HG02885 (cell line): ENCODE data around the gene ZNF836.
"Not testable (repeated sequence)": the region's sequence is repeated elsewhere in the genome, so short reads cannot be mapped to it uniquely, and the experiment has no call there.

Source experiments
- ATAC-seq: cut with Tn5 transposase; IDR thresholded peaks from one replicate; pipeline ENCODE4 v1.9.1; 2021; ENCODE audit warnings: mild to moderate bottlenecking; ENCODE audit not compliant: unreplicated experiment, poor library complexity

Gene ZNF836

DNA sequence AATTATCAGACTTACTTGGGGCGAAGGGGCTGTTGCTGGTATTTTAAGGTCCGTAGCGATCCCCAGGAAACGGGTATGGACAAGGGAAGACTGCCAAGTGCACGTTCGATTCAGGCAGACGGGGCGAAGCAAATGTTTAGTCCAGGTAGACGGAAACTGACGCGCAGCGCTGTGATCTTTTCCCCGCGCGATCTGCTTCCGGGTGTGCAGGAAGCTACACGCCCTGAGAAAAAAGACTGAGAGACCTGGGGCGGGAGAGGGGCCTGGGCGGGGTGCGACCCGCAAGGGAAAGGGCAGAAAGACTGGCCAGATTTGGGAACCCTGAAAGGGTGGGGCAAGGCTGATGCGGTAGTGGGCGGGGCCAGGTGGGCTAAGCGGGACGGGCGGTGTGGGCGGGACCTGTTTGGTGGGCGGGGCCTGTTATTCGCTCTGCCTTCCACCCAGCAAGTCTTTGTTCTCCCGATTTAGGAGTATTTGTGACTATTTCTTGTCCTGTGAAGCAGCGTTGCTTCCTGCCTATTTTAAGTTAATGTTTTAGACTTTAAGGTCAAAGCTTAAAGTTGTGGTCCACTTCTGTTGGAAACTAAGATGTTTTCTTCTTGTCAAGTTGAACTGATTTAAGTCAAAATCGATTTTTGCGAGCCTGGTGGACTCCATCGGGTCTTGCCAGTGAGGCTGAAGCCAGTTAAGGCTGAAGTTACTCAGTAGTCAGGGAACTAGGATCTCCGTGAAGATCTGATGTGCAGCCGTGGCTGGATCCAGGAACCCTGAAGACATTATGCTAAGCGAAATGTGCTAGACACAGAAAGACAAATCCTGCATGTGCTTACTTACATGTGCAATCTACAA, at the start of gene ZNF836:
TSS of gene ZNF836 (minus strand) at position 301 of the 849 bp plus-strand sequence. CDS start 3,549 bp downstream, outside the sequence.
- peak; percentile 78 for ATAC-seq

GRCh38 chr19:52221031-52221430, 49.6 kb upstream of the ZNF836 start:
- ATAC-seq, result no peak

DNA sequence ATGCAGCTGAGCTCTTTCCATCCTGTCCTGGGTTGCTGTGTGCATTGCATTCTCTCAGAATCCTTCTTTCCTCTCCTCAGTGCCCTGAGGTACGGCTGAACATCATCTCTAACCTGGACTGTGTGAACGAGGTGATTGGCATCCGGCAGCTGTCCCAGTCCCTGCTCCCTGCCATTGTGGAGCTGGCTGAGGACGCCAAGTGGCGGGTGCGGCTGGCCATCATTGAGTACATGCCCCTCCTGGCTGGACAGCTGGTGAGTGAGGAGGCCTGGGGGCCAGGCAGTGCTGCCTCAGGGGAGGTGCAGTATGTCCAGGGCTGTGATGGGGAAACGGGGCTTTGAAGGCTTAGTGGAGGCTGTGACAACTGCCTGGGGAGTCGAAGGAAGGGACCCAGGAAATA, 48.2 kb upstream of the ZNF836 start:
- no peak for ATAC-seq

GRCh38 chr19:52217576-52217975, 46.2 kb upstream of the ZNF836 start:
- ATAC-seq, result no peak

- no peak for ATAC-seq
Observed at GRCh38 chr19:52216401-52216800, 45.0 kb upstream of the ZNF836 start.

- ATAC-seq, result no peak
Observed at GRCh38 chr19:52214241-52214640, 42.8 kb upstream of the ZNF836 start.

DNA sequence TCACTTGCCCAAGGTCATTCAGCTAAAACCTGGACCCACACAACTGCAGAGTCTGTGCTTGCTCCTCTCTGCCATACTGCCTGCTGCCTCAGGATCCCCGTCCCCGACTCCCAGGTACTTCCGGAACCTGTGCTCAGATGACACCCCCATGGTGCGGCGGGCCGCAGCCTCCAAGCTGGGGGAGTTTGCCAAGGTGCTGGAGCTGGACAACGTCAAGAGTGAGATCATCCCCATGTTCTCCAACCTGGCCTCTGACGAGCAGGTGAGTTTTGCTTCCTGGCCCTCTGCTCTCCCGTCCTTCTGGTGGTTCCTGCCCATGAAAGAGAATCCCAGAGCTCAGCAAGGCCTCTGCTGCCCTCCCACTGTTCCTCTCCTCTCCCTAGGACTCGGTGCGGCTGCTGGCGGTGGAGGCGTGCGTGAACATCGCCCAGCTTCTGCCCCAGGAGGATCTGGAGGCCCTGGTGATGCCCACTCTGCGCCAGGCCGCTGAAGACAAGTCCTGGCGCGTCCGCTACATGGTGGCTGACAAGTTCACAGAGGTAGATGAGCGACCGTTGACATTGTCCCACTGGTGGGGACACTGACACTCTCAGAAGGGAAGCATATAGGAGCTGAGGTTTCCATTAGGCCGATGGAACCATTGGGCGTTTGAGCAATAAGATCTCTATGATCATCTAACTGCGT, 41.3 kb upstream of the ZNF836 start:
- ATAC-seq, result no peak

DNA sequence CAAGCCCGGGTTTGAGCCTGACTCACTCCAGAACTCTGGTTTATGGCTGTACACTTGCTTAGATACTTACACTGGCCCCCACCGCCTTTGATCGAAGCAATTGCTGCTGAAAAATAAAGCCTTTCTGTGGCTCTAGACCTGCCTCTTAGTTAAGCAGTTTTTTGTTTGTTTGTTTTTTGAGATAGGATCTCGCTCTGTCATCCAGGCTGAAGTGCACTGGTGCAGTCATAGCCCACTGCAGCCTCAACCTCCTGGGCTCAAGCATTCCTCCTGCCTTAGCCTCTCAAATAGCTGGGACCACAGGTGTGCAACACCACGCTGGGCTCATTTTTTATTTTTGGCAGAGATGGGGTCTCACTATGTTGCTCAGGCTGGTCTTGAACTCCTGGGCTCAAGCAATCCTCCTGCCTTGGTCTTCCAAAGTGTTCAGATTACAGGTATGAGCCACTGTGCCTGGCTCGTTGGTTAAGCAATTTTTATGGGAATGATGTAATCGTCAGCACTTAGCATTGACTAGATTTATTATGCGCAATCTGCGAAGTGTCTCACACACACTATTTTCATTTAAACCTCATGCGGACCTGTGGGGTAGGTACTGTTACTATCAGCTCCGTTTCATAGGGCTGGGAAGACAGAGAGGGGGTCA, 40.6 kb upstream of the ZNF836 start:
- ATAC-seq, result no peak

DNA sequence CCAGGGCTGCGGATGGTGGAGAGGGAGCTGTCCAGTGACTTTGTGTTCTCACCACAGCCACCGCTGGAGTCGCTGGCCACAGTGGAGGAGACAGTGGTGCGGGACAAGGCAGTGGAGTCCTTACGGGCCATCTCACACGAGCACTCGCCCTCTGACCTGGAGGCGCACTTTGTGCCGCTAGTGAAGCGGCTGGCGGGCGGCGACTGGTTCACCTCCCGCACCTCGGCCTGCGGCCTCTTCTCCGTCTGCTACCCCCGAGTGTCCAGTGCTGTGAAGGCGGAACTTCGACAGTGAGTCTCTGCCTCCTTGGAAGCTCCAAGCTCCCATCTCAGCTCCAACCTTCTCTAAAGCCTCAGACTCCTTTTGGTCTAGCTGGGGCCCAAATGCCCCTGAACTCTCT, 39.8 kb upstream of the ZNF836 start:
- no peak for ATAC-seq

GRCh38 chr19:52206481-52206880, 35.1 kb upstream of the ZNF836 start:
- ATAC-seq, result no peak

GRCh38 chr19:52200755-52201391, 29.5 kb upstream of the ZNF836 start:
- not testable (repeated sequence) for ATAC-seq

- no peak for ATAC-seq
Observed at GRCh38 chr19:52200044-52200443, 28.6 kb upstream of the ZNF836 start.

- no peak for ATAC-seq
Observed at GRCh38 chr19:52198678-52199077, 27.3 kb upstream of the ZNF836 start.

- ATAC-seq, result no peak
Observed at GRCh38 chr19:52197964-52198363, 26.5 kb upstream of the ZNF836 start.

GRCh38 chr19:52196256-52196967, 25.0 kb upstream of the ZNF836 start:
- no peak for ATAC-seq

DNA sequence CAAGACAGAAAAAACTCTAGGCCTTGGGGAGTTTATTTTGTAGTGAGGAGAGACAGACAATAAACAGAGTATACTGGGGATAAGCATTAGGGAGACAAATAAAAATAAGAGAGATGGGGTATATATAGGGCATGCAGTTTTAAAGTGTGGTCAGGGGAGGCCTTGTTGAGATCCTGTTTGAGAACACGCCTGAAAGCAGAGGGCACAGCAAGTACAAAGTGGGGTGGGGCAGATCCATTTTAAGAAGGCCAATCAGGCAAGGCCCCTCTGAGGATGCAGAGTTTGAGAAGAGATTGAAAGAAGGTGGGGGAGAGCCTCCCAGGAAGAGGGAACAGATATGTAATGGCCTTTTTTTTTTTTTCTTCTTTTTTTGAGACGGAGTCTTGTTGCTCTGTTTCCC, 20.5 kb upstream of the ZNF836 start:
- ATAC-seq, result no peak

GRCh38 chr19:52191389-52191788, 20.0 kb upstream of the ZNF836 start:
- ATAC-seq, result no peak

- no peak for ATAC-seq
Observed at GRCh38 chr19:52190487-52191293, 19.3 kb upstream of the ZNF836 start.

DNA sequence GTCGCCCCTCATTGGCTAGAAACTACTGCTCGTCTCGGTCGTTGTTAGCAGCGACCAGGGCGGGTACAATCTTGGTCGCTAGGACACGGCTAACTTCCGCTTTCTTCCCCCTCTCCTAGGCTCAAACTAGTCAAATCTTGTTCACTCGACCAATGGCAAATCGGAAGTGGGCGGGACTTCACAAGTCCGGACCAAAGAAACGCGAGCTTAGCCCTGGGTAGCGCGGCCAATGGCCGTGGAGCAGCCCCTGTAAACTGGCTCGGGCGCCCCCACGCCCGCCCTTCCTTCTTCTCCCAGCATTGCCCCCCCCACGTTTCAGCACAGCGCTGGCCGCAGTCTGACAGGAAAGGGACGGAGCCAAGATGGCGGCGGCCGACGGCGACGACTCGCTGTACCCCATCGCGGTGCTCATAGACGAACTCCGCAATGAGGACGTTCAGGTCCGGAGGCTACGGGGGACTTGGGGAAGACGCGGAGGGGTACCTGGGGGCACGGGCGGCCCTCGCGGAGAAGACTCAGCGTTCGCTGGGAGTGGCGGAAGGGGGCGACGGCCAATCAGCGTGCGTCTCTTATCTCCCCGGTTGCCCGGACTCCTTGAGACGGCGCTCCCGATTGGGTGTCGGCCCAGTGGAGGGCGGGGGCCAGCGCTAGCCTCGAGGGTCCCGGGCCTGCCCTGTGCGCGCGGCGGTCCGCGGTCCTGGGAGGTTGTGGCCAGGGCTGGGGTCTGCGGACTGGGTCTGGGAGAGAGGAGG, 18.5 kb upstream of the ZNF836 start, which contains the start of gene PPP2R1A:
TSS of gene PPP2R1A (plus strand) at position 318 of the 752 bp plus-strand sequence. CDS start at position 363, 45 bp downstream.
- peak; percentile 88 for ATAC-seq
